GM23248 (cell line): ENCODE results near the gene FLT4.

Source experiments
- EZH2 ChIP-seq: fragments of 200-600 bp; sonication (generic); IDR thresholded peaks from 2 replicates; pipeline ENCODE4 v1.6.1; 2018; ENCODE audit warnings: antibody characterized with exemption, mild to moderate bottlenecking; ENCODE audit not compliant: insufficient read depth, poor library complexity, severe bottlenecking
- EZH2phosphoT487 ChIP-seq: fragments of 200-600 bp; sonication (generic); IDR thresholded peaks from 2 replicates; pipeline ENCODE4 v1.6.1; 2018; ENCODE audit warnings: antibody characterized with exemption, moderate library complexity, mild to moderate bottlenecking, low read depth; ENCODE audit not compliant: insufficient read depth

- TF ChIP-seq EZH2 = no peak
- no peak for TF ChIP-seq EZH2phosphoT487
Observed at GRCh38 chr5:180623844-180624243, 25.6 kb downstream of the FLT4 start.
